ENCODE measurements around the gene DPP7. TPM values are rescaled to one million over a fixed set of nuclear protein-coding genes. Genes with fewer than 3 reads are reported as not detected.

The DPP7 gene
- total and polyA plus RNA-seq, 9 of the 15 experiments (the other 6 are each of a cell fraction or from before 2014, with no cell fraction given) = 0.99 to 365 (median 132) TPM

DNA sequence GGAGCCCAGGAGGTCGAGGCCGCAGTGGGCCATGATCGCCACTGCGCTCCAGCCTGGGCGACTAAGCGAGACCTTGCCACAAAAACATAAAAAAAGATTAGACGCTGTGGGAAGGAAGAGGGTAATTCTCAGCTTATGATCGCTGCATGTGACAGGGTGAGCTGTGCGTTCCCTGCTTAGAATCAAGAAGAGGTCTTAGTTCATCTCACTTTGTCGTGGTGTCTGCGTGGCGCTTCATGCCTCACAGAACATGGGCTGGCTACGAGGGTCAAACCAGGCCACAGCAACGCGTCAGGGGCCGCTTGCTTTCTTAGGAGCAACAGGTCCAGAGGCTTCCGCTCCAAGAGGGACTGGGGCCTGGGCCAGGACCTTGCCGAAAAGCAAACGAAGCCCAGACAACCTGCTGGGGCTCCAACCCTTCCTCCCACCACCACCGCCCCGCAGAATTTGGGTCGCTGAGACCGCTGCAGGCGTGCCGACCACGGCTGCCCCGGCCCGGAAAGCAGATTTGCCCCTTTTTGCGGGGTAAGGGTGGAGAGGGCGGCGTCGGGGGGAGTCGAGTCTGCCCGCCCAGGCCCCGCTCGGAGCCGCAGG is 14.4 kb upstream of the DPP7 start (continued):
- TF ChIP-seq, protein P1, sequence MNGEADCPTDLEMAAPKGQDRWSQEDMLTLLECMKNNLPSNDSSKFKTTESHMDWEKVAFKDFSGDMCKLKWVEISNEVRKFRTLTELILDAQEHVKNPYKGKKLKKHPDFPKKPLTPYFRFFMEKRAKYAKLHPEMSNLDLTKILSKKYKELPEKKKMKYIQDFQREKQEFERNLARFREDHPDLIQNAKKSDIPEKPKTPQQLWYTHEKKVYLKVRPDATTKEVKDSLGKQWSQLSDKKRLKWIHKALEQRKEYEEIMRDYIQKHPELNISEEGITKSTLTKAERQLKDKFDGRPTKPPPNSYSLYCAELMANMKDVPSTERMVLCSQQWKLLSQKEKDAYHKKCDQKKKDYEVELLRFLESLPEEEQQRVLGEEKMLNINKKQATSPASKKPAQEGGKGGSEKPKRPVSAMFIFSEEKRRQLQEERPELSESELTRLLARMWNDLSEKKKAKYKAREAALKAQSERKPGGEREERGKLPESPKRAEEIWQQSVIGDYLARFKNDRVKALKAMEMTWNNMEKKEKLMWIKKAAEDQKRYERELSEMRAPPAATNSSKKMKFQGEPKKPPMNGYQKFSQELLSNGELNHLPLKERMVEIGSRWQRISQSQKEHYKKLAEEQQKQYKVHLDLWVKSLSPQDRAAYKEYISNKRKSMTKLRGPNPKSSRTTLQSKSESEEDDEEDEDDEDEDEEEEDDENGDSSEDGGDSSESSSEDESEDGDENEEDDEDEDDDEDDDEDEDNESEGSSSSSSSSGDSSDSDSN (IDR thresholded peaks at IDR 0.05; ENCODE audit: borderline replicate concordance in 1 of 2, low read depth in 2 of 2, low read length in 2 of 2) = peak; percentile 29 to 47; a peak in 2 of 4 replicates
- TF ChIP-seq ZNF583 (CRISPR knock-in tag; IDR thresholded peaks at IDR 0.05) (0 out of 2 replicates have a peak, but pooled peaks have one; percentile 50), TOE1 (IDR thresholded peaks at IDR 0.05; ENCODE audit: borderline replicate concordance) (no peak), TOE1 (CRISPR knock-in tag; IDR thresholded peaks at IDR 0.05; ENCODE audit: borderline replicate concordance, low read depth) (no peak), ZNF263 (CRISPR knock-in tag; IDR thresholded peaks at IDR 0.05; ENCODE audit: borderline replicate concordance) (no peak), HDAC6 (IDR thresholded peaks at IDR 0.05; ENCODE audit: low read depth, low read length) (no peak), SAFB (IDR thresholded peaks at IDR 0.05; ENCODE audit: borderline replicate concordance, low read depth, low read length) (no peak), ELF2 (CRISPR knock-in tag; IDR thresholded peaks at IDR 0.05) (no peak), BRD9 (IDR thresholded peaks at IDR 0.05; ENCODE audit: low read depth, partially characterized antibody) (no peak)
- TF ChIP-seq, protein P2, sequence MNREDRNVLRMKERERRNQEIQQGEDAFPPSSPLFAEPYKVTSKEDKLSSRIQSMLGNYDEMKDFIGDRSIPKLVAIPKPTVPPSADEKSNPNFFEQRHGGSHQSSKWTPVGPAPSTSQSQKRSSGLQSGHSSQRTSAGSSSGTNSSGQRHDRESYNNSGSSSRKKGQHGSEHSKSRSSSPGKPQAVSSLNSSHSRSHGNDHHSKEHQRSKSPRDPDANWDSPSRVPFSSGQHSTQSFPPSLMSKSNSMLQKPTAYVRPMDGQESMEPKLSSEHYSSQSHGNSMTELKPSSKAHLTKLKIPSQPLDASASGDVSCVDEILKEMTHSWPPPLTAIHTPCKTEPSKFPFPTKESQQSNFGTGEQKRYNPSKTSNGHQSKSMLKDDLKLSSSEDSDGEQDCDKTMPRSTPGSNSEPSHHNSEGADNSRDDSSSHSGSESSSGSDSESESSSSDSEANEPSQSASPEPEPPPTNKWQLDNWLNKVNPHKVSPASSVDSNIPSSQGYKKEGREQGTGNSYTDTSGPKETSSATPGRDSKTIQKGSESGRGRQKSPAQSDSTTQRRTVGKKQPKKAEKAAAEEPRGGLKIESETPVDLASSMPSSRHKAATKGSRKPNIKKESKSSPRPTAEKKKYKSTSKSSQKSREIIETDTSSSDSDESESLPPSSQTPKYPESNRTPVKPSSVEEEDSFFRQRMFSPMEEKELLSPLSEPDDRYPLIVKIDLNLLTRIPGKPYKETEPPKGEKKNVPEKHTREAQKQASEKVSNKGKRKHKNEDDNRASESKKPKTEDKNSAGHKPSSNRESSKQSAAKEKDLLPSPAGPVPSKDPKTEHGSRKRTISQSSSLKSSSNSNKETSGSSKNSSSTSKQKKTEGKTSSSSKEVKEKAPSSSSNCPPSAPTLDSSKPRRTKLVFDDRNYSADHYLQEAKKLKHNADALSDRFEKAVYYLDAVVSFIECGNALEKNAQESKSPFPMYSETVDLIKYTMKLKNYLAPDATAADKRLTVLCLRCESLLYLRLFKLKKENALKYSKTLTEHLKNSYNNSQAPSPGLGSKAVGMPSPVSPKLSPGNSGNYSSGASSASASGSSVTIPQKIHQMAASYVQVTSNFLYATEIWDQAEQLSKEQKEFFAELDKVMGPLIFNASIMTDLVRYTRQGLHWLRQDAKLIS (CRISPR knock-in tag; IDR thresholded peaks at IDR 0.05) = peak; percentile 67; the same call in 1 of the 2 replicates
- TF ChIP-seq, protein P3, sequence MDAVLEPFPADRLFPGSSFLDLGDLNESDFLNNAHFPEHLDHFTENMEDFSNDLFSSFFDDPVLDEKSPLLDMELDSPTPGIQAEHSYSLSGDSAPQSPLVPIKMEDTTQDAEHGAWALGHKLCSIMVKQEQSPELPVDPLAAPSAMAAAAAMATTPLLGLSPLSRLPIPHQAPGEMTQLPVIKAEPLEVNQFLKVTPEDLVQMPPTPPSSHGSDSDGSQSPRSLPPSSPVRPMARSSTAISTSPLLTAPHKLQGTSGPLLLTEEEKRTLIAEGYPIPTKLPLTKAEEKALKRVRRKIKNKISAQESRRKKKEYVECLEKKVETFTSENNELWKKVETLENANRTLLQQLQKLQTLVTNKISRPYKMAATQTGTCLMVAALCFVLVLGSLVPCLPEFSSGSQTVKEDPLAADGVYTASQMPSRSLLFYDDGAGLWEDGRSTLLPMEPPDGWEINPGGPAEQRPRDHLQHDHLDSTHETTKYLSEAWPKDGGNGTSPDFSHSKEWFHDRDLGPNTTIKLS (IDR thresholded peaks at IDR 0.05; ENCODE audit: borderline replicate concordance, low read depth) = 0 out of 2 replicates have a peak, but pooled peaks have one; percentile 2
- TF ChIP-seq, protein P4, sequence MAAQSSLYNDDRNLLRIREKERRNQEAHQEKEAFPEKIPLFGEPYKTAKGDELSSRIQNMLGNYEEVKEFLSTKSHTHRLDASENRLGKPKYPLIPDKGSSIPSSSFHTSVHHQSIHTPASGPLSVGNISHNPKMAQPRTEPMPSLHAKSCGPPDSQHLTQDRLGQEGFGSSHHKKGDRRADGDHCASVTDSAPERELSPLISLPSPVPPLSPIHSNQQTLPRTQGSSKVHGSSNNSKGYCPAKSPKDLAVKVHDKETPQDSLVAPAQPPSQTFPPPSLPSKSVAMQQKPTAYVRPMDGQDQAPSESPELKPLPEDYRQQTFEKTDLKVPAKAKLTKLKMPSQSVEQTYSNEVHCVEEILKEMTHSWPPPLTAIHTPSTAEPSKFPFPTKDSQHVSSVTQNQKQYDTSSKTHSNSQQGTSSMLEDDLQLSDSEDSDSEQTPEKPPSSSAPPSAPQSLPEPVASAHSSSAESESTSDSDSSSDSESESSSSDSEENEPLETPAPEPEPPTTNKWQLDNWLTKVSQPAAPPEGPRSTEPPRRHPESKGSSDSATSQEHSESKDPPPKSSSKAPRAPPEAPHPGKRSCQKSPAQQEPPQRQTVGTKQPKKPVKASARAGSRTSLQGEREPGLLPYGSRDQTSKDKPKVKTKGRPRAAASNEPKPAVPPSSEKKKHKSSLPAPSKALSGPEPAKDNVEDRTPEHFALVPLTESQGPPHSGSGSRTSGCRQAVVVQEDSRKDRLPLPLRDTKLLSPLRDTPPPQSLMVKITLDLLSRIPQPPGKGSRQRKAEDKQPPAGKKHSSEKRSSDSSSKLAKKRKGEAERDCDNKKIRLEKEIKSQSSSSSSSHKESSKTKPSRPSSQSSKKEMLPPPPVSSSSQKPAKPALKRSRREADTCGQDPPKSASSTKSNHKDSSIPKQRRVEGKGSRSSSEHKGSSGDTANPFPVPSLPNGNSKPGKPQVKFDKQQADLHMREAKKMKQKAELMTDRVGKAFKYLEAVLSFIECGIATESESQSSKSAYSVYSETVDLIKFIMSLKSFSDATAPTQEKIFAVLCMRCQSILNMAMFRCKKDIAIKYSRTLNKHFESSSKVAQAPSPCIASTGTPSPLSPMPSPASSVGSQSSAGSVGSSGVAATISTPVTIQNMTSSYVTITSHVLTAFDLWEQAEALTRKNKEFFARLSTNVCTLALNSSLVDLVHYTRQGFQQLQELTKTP (IDR thresholded peaks at IDR 0.05; ENCODE audit: low read depth in 1 of 2, partially characterized antibody in 2 of 2) = peak in 1 of 2 experiments; percentile 34
- TF ChIP-seq, protein P5, sequence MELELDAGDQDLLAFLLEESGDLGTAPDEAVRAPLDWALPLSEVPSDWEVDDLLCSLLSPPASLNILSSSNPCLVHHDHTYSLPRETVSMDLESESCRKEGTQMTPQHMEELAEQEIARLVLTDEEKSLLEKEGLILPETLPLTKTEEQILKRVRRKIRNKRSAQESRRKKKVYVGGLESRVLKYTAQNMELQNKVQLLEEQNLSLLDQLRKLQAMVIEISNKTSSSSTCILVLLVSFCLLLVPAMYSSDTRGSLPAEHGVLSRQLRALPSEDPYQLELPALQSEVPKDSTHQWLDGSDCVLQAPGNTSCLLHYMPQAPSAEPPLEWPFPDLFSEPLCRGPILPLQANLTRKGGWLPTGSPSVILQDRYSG (tag; conservative IDR thresholded peaks at IDR 0.05; ENCODE audit: low read depth) = no peak

Data from K562 (cell line).